Measurements from ENCODE around the gene TNFRSF4.
"Not testable (repeated sequence)": the region's sequence is repeated elsewhere in the genome, so short reads cannot be mapped to it uniquely, and the experiment has no call there.

Gene TNFRSF4

GRCh38 chr1:1177452-1178206, 36.3 kb downstream of the TNFRSF4 start:
- H3K9ac ChIP-seq (ENCODE audit: low read depth, low read length) = no peak overlapping the region
- no peaks in the 10 kb centered on the region for H3K36me3 ChIP-seq (ENCODE audit: control insufficient read depth, insufficient read depth, low read length)
- H3K9me3 ChIP-seq (ENCODE audit: control insufficient read depth, insufficient read depth, low read length) = no peaks in the 10 kb centered on the region
- H3K27me3 ChIP-seq (ENCODE audit: control insufficient read depth, insufficient read depth, low read length) = no peaks in the 10 kb centered on the region
- no peak overlapping the region for H3K4me3 ChIP-seq (ENCODE audit: low read depth, low read length)
- peaks cover 3% of the 10 kb centered on the region for H3K4me1 ChIP-seq (ENCODE audit: control insufficient read depth, insufficient read depth, low read length)

GRCh38 chr1:1176931-1177330, 37.0 kb downstream of the TNFRSF4 start:
- no peaks in the 10 kb centered on the region for H3K36me3 ChIP-seq (ENCODE audit: control insufficient read depth, insufficient read depth, low read length)
- no peak overlapping the region for H3K4me3 ChIP-seq (ENCODE audit: low read depth, low read length)
- H3K9me3 ChIP-seq (ENCODE audit: control insufficient read depth, insufficient read depth, low read length) = no peaks in the 10 kb centered on the region
- peaks cover 3% of the 10 kb centered on the region for H3K4me1 ChIP-seq (ENCODE audit: control insufficient read depth, insufficient read depth, low read length)
- no peaks in the 10 kb centered on the region for H3K27me3 ChIP-seq (ENCODE audit: control insufficient read depth, insufficient read depth, low read length)
- H3K9ac ChIP-seq (ENCODE audit: low read depth, low read length) = no peak overlapping the region

DNA sequence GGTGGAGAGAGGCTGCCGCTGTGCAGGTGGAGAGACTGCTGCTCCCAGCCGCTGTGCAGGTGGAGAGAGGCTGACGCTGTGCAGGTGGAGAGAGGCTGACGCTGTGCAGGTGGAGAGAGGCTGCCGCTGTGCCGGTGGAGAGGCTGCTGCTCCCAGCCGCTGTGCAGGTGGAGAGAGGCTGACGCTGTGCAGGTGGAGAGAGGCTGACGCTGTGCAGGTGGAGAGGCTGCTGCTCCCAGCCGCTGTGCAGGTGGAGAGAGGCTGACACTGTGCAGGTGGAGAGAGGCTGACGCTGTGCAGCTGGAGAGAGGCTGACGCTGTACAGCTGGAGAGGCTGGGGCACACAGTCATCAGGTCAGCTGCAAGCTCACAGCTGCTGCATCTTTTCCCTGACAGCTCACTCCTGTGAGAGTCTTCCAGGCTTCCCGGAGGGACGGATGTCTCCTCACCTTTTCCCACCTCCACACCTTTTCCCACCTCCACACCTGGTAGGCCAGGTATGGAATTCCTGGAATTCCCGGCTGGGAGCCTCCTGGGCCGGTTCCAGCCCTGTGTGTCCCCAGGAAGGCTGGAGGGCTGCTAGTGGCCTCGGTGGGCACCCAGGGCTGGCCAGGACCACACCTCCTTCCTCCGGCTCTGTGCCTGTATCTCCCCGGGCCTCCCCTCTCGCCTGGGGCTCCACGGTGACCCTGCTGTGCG, 37.7 kb downstream of the TNFRSF4 start:
- not testable (repeated sequence) for H3K27me3 ChIP-seq (ENCODE audit: control insufficient read depth, insufficient read depth, low read length); H3K9ac ChIP-seq (ENCODE audit: low read depth, low read length); H3K4me1 ChIP-seq (ENCODE audit: control insufficient read depth, insufficient read depth, low read length); H3K36me3 ChIP-seq (ENCODE audit: control insufficient read depth, insufficient read depth, low read length); H3K4me3 ChIP-seq (ENCODE audit: low read depth, low read length); H3K9me3 ChIP-seq (ENCODE audit: control insufficient read depth, insufficient read depth, low read length)

DNA sequence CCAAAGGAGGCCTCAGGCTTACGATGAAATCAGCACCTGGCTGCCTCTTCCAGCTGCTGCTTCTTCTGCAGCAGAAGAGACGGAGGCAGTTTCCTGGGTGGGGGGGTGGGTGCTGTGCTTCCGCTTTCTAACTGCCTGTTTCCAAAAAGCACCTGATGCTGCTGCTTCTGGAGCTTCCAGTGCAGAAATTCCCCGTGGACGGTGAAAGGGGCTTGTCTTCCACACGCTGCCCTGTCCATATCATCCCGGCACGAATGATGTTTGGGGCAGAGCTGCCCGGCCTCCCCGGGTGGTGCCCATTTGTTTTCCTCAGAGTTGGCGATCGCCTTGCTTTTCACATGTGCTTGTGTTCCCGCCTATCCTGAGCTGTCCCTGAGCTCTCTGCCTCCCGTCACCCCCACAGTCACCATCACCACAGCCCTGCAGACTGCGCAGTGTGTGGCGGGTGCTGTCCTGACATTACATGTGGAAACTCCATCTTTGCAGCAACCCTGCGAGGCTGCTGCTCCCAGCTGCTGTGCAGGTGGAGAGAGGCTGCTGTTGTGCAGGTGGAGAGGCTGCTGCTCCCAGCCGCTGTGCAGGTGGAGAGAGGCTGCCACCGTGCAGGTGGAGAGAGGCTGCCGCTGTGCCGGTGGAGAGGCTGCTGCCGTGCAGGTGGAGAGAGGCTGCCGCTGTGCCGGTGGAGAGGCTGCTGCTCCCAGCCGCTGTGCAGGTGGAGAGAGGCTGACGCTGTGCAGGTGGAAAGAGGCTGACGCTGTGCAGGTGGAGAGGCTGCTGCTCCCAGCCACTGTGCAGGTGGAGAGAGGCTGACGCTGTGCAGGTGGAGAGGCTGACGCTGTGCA, 38.5 kb downstream of the TNFRSF4 start:
- H3K36me3 ChIP-seq (ENCODE audit: control insufficient read depth, insufficient read depth, low read length) = no peaks in the 10 kb centered on the region
- H3K9me3 ChIP-seq (ENCODE audit: control insufficient read depth, insufficient read depth, low read length) = no peaks in the 10 kb centered on the region
- no peak overlapping the region for H3K9ac ChIP-seq (ENCODE audit: low read depth, low read length)
- H3K4me1 ChIP-seq (ENCODE audit: control insufficient read depth, insufficient read depth, low read length) = peaks cover 3% of the 10 kb centered on the region
- no peak overlapping the region for H3K4me3 ChIP-seq (ENCODE audit: low read depth, low read length)
- no peaks in the 10 kb centered on the region for H3K27me3 ChIP-seq (ENCODE audit: control insufficient read depth, insufficient read depth, low read length)

GRCh38 chr1:1173793-1174415, 40.0 kb downstream of the TNFRSF4 start, which contains the start of gene TTLL10:
TTLL10 (plus strand) TSS chr1:1173880; CDS start chr1:1179216, 5,336 bp downstream.
- Histone ChIP-seq H3K4me1 (ENCODE audit: control insufficient read depth, insufficient read depth, low read length) (peaks cover 3% of the 10 kb centered on the region), H3K36me3 (ENCODE audit: control insufficient read depth, insufficient read depth, low read length) (no peaks in the 10 kb centered on the region), H3K4me3 (ENCODE audit: low read depth, low read length) (no peak within 1 kb of the TSS), H3K9ac (ENCODE audit: low read depth, low read length) (no peak within 1 kb of the TSS), H3K27me3 (ENCODE audit: control insufficient read depth, insufficient read depth, low read length) (no peaks in the 10 kb centered on the region), H3K9me3 (ENCODE audit: control insufficient read depth, insufficient read depth, low read length) (no peaks in the 10 kb centered on the region)

DNA sequence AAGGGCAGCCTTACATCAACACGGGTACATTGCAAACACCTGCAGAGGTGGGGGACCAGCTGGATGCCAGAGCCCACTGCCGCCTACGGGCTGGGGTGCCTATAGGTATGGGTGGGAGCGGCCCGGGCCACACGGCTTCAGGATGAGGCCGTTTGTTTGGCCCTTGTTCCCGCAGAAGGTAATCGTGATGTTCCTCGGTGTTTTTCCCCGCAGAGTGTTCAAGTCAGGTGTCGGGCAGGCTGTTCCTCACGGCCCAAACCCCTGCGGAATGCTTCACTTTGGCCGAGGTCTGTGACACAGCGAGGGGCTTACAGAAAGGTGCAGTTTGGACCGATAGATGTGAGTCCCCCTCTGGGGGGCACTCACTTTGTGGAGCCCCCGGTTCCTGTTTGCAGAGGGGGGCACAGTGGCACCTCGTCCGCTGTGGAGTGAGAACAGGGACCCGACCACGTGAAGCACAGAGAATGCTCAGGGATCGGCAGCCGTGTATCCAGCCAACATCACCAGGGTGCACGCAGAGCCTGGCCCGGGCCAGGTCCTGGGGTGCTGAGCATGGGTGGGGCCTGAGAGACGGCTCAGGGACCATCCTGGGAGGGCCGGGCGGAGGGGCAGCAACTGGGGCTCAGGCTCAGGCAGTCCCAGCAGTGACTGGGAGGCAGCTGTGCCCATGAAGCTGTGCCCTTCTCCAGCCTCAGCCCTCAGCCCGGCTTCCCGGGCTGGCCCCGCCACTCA, 40.7 kb downstream of the TNFRSF4 start:
- H3K36me3 ChIP-seq (ENCODE audit: control insufficient read depth, insufficient read depth, low read length) = no peaks in the 10 kb centered on the region
- no peaks in the 10 kb centered on the region for H3K9me3 ChIP-seq (ENCODE audit: control insufficient read depth, insufficient read depth, low read length)
- no peaks in the 10 kb centered on the region for H3K27me3 ChIP-seq (ENCODE audit: control insufficient read depth, insufficient read depth, low read length)
- no peak overlapping the region for H3K9ac ChIP-seq (ENCODE audit: low read depth, low read length)
- no peak overlapping the region for H3K4me3 ChIP-seq (ENCODE audit: low read depth, low read length)
- H3K4me1 ChIP-seq (ENCODE audit: control insufficient read depth, insufficient read depth, low read length) = peaks cover 3% of the 10 kb centered on the region

GRCh38 chr1:1171546-1172340, 42.2 kb downstream of the TNFRSF4 start:
- no peaks in the 10 kb centered on the region for H3K27me3 ChIP-seq (ENCODE audit: control insufficient read depth, insufficient read depth, low read length)
- peaks cover under 1% of the 10 kb centered on the region for H3K4me1 ChIP-seq (ENCODE audit: control insufficient read depth, insufficient read depth, low read length)
- H3K36me3 ChIP-seq (ENCODE audit: control insufficient read depth, insufficient read depth, low read length) = peaks cover 3% of the 10 kb centered on the region
- H3K4me3 ChIP-seq (ENCODE audit: low read depth, low read length) = no peak overlapping the region
- no peak overlapping the region for H3K9ac ChIP-seq (ENCODE audit: low read depth, low read length)
- H3K9me3 ChIP-seq (ENCODE audit: control insufficient read depth, insufficient read depth, low read length) = no peaks in the 10 kb centered on the region

- Histone ChIP-seq H3K27me3 (ENCODE audit: control insufficient read depth, insufficient read depth, low read length) (no peaks in the 10 kb centered on the region), H3K4me3 (ENCODE audit: low read depth, low read length) (no peak overlapping the region), H3K9me3 (ENCODE audit: control insufficient read depth, insufficient read depth, low read length) (no peaks in the 10 kb centered on the region), H3K9ac (ENCODE audit: low read depth, low read length) (no peak overlapping the region), H3K4me1 (ENCODE audit: control insufficient read depth, insufficient read depth, low read length) (no peaks in the 10 kb centered on the region), H3K36me3 (ENCODE audit: control insufficient read depth, insufficient read depth, low read length) (peaks cover 3% of the 10 kb centered on the region)
Measured at GRCh38 chr1:1171161-1171545, 42.8 kb downstream of the TNFRSF4 start.

DNA sequence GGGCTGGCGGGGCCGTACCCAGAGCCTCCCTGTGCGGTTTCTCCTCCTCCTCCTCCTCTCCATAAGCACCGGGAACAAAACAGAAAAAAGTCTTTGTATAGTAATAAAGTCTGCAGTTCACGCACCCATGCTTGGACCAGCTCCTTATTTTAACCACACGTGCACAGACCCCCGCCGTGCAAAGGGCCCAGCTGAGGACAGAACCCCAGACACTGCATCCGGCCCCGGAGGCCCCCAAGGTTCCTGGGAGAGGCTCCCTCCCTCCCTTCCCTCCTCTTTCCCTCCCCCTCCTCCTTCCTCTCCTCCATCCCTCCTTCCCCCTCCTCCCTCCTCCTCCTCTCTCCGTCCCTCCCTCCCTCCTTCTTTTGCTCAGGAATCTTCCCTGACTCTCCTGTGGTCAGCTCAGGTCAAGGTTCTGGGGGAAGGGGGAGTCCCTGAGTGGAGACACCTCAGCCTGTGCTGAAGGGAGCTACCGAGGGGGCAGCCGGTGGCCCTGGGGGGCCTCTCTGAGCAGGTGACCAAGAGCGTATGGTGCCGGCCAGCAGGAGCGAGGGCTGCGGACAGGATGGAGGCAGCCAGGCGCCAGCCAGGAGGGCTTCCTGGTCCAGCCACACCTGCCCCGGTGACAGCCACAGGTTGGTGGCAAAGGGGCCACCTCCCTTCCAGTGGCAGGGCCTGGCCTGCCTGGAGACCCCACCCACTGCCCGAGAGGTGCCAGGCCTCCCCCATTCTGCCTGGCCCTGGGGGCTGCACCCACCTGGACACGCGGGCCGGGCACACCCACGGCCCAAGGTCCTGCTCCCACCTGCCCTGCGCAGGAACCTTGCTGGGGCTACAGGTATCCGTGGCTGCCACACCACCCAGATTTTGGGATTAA, 43.5 kb downstream of the TNFRSF4 start:
- H3K4me1 ChIP-seq (ENCODE audit: control insufficient read depth, insufficient read depth, low read length) = no peaks in the 10 kb centered on the region
- H3K27me3 ChIP-seq (ENCODE audit: control insufficient read depth, insufficient read depth, low read length) = no peaks in the 10 kb centered on the region
- H3K9ac ChIP-seq (ENCODE audit: low read depth, low read length) = no peak overlapping the region

More for the DNA sequence above, 43.5 kb downstream of the TNFRSF4 start:
- Histone ChIP-seq H3K4me3 (ENCODE audit: low read depth, low read length) (no peak overlapping the region), H3K9me3 (ENCODE audit: control insufficient read depth, insufficient read depth, low read length) (no peaks in the 10 kb centered on the region), H3K36me3 (ENCODE audit: control insufficient read depth, insufficient read depth, low read length) (peaks cover 3% of the 10 kb centered on the region)
